ENCODE results near the gene ONECUT2. TPM values are rescaled to one million over a fixed set of nuclear protein-coding genes. Genes with fewer than 3 reads are reported as not detected.

Gene ONECUT2
- total RNA-seq, 1 experiment from 2014 or later: under 0.01 TPM

GRCh38 chr18:57523171-57523956, 88.2 kb downstream of the ONECUT2 start:
- DNase-seq (ENCODE audit: low read depth): no peak

- DNase-seq (ENCODE audit: low read depth): no peak
These were observed 92.5 kb downstream of the ONECUT2 start for GRCh38 chr18:57527556-57528229.

- DNase-seq (ENCODE audit: low read depth): no peak
These were observed 94.0 kb downstream of the ONECUT2 start for GRCh38 chr18:57529151-57529550.

- no peak for DNase-seq (ENCODE audit: low read depth)
These were observed 98.1 kb downstream of the ONECUT2 start for GRCh38 chr18:57533006-57533867.

- DNase-seq (ENCODE audit: low read depth): no peak
These were observed 98.8 kb downstream of the ONECUT2 start for GRCh38 chr18:57533868-57534510.

- no peak for DNase-seq (ENCODE audit: low read depth)
These were observed 99.3 kb downstream of the ONECUT2 start for GRCh38 chr18:57534511-57534909.

GRCh38 chr18:57538614-57539013, 103.4 kb downstream of the ONECUT2 start:
- no peak for DNase-seq (ENCODE audit: low read depth)

- DNase-seq (ENCODE audit: low read depth): no peak
These were observed 104.5 kb downstream of the ONECUT2 start for GRCh38 chr18:57539702-57540101.

Other genes starting within 250 kb of the ONECUT2 start
- not detected in 2 replicates for gene ST8SIA3, start 82.8 kb upstream of the ONECUT2 start, total RNA-seq (2014; rRNA removed)
- 35.9 and 62.2 TPM in 2 replicates for gene FECH, start 151.3 kb downstream of the ONECUT2 start, total RNA-seq (2014; rRNA removed)
- 188 and 210 TPM in 2 replicates for gene NARS1, start 186.5 kb downstream of the ONECUT2 start, total RNA-seq (2014; rRNA removed)